Pons (tissue), 1 donor: ENCODE measurements around the gene JAKMIP1.

Experiments used
- DNase-seq: peaks from one replicate; pipeline ENCODE4 v3.0.0-alpha.2; 2016; ENCODE audit warnings: low spot score

The JAKMIP1 gene

DNA sequence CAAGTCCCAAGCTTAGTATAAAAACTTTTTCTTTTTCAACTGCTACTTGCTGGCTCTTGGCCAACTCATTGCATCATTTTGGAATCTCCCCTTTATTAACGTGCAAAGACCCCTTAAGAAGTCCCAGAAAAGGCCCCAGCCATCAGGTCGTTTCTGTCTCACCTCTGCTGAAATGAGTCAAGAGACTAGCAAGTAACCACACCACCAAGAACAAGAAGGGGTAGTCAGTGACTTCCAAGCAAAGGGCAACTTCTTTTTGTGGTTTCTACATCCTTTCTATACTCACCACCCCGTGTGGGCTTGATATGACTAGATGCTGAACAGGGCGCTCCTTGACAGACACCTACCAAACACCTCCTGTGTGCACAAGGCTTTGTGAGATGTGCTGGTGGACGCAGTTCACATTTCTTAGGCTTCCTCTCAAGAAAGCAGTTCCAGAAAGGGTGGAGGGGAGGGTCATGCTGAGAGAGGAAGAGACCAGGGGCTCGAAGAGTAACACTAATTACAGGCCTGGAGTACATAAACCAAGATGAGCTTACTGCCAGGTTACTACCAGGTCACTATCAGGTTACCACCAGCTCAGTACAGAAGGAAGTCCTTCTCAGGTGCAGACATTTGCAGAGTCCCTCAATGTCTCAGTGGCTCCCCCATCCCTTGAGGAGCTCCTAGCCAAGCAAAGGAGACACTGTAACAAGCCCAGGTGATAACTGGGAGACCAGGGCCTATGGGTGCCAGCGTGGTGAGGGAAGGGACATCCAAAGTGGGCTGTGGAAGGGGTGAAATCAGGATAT, 19.3 kb downstream of the JAKMIP1 start:
- no peak for DNase-seq

GRCh38 chr4:6179362-6179761, 21.0 kb downstream of the JAKMIP1 start:
- no peak for DNase-seq

- no peak for DNase-seq
These were observed 21.6 kb downstream of the JAKMIP1 start for GRCh38 chr4:6178757-6179156.

GRCh38 chr4:6177587-6178197, 22.7 kb downstream of the JAKMIP1 start:
- DNase-seq, result no peak

GRCh38 chr4:6175426-6175825, 24.9 kb downstream of the JAKMIP1 start:
- DNase-seq, result no peak

GRCh38 chr4:6172927-6173200, 27.5 kb downstream of the JAKMIP1 start:
- no peak for DNase-seq

- DNase-seq, result no peak
These were observed 28.0 kb downstream of the JAKMIP1 start for GRCh38 chr4:6172093-6172926.

DNA sequence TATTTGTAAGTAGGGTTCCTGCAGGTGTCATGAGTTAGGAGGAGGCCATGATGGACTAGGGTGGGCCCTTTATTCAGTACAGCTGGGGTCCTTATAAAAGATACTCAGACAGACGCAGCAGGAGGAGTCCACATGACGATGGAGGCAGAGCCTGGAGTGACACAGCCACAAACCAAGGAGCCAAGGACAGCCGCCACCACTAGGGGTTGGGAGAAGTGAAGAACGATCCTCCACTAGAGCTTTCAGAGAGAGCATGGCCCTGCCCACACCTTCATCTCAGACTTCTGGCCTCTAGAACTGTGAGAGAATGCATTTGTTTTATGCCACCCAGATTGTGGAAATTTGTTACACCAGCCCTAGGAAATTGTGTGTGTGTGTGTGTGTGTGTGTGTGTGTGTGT, 31.1 kb downstream of the JAKMIP1 start:
- DNase-seq, result no peak

GRCh38 chr4:6165766-6166165, 34.6 kb downstream of the JAKMIP1 start:
- no peak for DNase-seq

DNA sequence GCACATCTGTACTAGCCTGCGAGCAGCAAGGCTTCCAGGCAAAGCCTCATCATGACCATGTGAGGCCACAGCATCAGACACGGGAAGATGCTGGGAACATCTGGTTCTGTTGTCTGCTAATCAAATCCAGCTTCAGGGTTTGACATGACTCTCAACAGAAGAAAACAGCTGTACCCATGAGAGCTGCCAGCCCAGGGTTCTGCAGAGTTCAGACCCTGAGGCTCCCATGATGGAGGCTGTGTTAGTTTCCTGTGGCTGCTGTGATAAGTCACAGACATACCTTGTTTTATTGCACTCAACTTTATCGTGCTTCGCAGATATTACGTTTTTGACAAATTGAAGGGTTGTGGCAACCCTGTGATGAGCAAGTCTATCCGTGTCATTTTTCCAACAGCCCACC, 37.5 kb downstream of the JAKMIP1 start:
- no peak for DNase-seq

DNA sequence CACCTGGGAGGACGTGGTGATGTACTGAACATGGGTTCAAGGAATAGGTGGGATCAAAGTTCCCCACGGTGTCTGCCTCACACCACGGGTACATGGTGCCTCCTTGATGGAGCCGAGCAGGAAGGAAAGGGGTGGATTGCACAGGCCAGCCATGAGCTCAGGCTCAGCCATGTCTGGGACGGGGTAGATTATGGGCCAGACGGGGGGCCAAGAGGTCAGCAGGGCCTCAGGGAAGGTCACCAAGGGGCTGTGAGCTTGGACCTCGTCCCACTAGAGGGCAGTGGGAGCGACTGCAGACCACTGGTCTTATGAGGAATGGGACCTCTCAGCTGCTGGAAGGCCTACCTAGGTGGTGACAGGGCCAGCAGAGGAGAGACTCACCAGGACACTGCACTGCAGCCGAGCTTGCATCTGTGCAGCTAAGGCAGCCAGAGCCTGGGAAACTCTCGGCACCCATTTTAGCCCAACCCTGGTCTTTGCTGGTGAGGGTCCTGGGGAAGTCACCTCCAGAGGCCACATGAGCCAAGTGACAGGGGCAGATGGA, 38.4 kb downstream of the JAKMIP1 start:
- no peak for DNase-seq

DNA sequence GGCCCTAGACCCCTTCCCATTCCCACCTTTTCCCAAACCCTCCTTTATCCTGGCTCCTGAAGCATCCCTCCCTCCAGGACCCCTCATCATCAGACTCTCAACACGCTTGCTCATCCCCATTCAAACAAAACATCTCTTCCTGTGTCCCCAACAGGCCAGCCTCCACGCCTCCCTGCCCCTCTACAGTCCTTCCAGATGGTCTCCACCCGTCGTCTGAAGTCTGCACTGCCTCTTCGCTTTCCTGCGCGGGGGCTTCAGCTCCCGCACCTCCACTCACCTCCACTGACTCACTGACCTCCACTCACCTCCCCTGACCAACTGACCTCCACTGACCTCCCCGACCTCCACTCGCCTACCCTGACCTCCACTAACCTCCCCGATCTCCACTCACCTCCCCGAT, 39.8 kb downstream of the JAKMIP1 start:
- no peak for DNase-seq

- DNase-seq, result no peak
These were observed 42.4 kb downstream of the JAKMIP1 start for GRCh38 chr4:6157926-6158325.

DNA sequence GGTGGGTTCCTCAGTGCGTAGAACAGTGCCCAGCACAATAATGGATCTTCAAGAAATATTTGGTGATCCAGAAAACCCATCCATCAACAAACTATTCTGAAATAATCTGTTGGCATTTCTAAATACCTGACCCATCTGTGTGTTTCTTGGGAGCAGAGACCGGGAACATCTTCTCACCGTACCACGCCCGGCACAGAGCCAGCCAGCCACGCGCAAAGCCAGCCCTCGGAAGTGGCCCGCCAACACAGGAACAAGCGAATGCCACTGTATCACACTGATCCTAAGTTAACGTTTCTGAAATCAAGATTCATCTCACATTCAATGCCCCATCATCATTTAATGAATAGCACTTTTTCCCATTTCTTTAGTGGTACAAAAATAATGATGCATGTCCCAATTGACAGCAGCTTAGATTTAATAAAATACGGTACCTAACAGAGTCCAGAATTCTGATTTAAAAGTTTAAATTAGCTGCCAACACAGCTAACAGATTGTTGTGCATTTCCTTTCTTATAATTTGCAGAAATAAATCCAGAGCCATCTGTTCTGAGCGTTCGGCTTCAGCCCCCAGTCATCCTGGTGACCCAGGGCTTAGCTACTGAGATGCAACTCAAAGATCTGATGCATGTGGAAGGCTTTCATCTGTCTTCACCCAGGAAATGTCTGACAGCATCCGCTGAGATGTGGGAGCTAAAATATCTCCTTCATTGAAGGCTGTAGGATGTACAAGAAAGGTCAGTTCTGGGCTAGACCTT, 44.2 kb downstream of the JAKMIP1 start:
- no peak for DNase-seq

DNA sequence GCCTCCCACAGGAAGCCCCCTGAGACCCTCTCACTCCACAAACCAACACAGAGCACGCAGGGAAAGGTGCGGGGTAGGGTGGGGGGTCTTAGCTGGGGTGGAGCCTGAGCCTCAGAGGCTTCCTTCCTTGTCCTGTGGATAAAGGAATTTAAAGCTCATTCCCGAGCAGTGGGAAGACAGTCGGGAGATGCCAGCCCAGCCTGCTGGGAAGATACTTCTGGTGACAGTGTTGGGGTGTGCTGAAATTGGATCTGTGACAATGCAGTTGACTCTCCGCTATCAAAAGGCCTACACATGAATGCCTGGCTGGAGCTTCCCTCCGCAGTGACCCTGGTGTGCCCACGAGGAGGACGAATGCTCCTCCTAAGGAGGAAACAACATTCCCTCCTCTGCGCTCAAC, 45.5 kb downstream of the JAKMIP1 start:
- no peak for DNase-seq

DNA sequence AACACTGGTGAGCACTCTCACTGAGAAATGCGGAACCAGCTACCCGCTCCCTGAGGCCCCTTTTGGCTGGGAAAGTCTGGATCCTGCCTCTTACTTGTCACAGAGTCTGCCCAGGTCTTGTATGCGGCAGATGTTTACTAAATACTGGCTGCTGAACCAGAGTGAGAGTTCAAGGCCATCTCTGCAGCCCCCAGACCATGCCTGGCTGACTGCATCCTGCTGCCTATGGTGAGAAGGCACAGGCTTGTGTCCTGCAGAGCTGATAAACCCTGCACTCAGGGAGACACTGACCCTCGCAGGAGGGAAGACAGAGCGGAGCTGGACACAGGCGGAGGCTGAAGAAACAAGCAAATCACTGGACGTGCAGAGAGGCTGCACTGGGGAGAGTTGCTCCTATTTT, 46.5 kb downstream of the JAKMIP1 start:
- no peak for DNase-seq

GRCh38 chr4:6152869-6153705, 47.3 kb downstream of the JAKMIP1 start:
- DNase-seq, result no peak

DNA sequence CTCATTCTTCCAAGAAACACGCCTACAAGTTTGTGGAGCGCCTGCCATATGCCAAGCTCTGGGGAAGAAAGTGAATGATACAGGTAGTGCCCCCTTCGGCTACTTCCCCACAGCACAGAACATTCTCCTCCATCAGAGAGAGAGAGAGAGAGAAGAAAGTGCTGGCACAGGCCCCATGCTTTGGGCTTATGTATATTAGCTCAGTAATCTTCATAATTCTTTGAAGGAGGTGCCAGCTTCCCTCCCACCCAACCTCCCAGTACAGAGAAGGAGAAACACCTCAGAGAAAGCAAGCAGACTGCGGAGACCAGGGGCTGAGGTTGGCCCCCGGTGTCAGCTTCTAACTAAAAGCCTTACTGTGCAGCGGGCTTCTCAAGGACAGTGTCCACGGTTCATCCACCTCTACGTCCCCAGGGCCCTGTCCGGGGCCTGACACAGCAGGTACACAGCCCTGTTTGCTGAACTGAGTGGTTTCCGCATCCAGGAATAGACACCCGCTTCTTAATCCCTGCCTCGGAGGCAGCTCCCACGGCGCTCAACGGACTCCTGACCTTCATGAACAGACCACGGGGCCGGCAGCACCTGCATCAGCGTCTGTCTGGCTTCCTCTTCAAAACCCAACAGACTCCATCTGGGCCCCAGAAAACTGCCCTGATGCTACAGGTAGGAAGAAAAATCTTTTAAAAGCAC, 50.2 kb downstream of the JAKMIP1 start:
- no peak for DNase-seq

- no peak for DNase-seq
These were observed 51.7 kb downstream of the JAKMIP1 start for GRCh38 chr4:6148506-6149205.

GRCh38 chr4:6147441-6147840, 52.9 kb downstream of the JAKMIP1 start:
- no peak for DNase-seq
